Measurements from ENCODE around the gene CACNA2D1.

CACNA2D1 gene

GRCh38 chr7:82109288-82109687 is 334.3 kb downstream of the CACNA2D1 start:
- no peak for DNase-seq (ENCODE audit: low read depth)

- DNase-seq (ENCODE audit: low read depth) = no peak
Measured at GRCh38 chr7:82106201-82106600, 337.4 kb downstream of the CACNA2D1 start.

DNA sequence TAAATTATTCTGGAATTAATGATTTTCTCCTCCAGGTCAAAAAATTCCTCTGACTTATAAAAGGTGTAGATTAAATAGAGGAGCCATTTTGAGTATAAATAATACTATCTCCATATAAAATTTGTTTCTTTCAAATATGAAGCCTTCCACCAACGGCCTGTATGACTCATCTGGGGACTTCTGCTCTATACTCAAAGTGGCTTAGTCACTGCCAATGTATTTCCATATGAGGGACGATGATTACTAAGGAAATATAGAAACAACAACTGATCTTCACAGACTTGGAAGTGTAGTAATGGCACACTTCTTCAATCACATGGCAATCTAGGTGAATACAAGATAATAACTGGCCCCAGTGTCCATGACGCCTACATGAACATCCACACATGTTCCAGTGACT is 338.1 kb downstream of the CACNA2D1 start:
- DNase-seq (ENCODE audit: low read depth) = no peak

DNA sequence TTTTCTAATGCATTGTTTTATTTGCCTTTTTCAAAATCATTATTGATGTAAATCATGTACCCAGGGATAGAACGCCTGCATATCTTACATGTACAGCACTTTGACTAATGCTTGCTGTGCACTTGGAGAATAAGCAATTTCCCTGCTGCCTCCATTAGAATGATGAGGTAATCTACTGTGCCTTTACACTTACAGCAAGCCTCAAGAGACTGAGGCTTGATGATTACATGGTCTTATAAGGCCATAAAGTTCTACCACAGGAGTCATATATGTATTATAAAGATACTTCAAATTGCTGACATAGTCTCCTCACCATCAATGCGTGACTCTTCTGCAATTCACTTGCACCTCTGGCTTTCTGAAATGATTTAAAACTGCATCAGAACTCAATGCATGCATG is 345.2 kb downstream of the CACNA2D1 start:
- DNase-seq (ENCODE audit: low read depth) = no peak

DNA sequence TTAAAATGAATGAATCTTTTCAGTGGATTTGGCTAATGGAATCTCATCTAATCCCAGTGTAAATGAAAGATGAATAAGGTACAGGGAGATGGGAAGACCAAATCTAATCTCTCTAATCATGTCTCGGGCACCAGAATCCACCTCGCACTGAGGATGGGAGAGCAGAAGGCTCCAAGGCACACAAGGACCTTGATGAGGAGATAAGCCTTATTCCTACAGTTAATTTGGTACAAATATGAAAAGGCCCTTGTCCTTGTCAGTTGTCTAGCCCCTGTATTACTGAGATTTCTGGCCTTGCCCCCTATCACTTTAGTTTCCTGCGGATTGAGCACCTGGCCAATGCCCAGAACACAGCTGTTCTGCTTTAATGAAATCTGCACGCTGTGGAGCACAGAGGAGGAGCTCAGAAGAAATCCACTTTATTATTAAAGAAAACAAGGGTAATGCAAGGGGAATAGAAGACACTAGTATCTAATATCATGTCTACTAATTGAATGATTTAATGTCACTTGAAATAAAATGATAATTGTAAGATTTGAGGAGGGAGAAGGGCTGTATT is 352.4 kb downstream of the CACNA2D1 start:
- no peak for DNase-seq (ENCODE audit: low read depth)

GRCh38 chr7:82087099-82087498 is 356.5 kb downstream of the CACNA2D1 start:
- no peak for DNase-seq (ENCODE audit: low read depth)

DNA sequence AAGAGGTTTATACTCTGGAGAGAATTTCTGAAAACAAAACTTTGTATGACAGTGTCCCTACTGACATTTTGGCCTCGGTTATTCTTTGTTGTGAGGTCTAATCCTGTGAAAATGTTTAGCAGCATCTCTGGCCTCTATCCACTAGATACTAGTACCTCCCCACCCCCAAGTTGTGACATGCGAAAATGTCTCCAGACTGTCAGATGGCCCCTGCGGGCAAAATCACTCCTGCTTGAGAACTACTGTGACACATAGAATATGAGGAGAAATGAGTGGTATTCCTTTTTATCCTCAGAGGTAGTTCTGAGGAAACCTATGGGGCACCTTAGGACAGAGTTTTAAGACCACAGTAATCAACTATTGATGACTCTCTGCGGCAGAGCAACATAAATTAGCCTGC is 358.5 kb downstream of the CACNA2D1 start:
- DNase-seq (ENCODE audit: low read depth) = no peak

- DNase-seq (ENCODE audit: low read depth) = no peak
Measured at GRCh38 chr7:82081644-82082224, 361.8 kb downstream of the CACNA2D1 start.

DNA sequence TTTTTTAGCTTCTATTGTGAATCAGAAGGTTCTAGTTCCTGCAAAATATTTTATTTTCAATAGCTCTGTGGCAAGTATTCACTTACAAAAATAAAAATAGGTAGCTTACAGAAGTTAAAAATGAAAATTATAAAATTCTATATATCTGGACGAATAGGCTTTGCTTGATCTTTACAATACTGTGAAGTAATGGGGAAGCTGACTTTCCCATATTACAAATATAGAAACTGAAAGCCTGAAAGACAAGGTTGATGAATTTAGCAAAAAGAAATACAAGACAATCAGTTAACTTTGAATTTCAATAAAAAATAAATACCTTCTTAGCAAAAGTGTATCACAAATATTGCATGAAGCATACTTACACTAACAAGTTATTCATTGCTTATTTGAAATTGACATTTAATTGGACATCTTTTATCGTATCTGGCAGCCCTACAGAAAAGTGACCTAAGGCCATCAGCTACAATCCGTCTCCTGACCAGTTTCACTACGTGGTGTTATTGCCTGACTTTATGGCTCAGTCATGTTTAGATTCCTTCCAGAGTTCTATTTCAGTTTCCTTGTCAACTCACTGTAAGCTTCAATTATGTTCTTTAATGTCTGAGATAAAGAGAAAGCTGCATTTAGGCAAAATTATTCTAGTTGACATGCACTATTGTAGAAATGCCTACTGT is 363.2 kb downstream of the CACNA2D1 start:
- DNase-seq (ENCODE audit: low read depth) = no peak

GRCh38 chr7:82079527-82079926 is 364.1 kb downstream of the CACNA2D1 start:
- no peak for DNase-seq (ENCODE audit: low read depth)

GRCh38 chr7:82078807-82079206 is 364.8 kb downstream of the CACNA2D1 start:
- DNase-seq (ENCODE audit: low read depth) = no peak

GRCh38 chr7:82071468-82071867 is 372.1 kb downstream of the CACNA2D1 start:
- no peak for DNase-seq (ENCODE audit: low read depth)

- DNase-seq (ENCODE audit: low read depth) = no peak
Measured at GRCh38 chr7:82067628-82068264, 375.8 kb downstream of the CACNA2D1 start.

GRCh38 chr7:82057476-82057875 is 386.1 kb downstream of the CACNA2D1 start:
- DNase-seq (ENCODE audit: low read depth) = no peak

GRCh38 chr7:82056282-82056681 is 387.3 kb downstream of the CACNA2D1 start:
- no peak for DNase-seq (ENCODE audit: low read depth)

- DNase-seq (ENCODE audit: low read depth) = no peak
Measured at GRCh38 chr7:82054544-82054943, 389.0 kb downstream of the CACNA2D1 start.

- no peak for DNase-seq (ENCODE audit: low read depth)
Measured at GRCh38 chr7:82053453-82054032, 390.0 kb downstream of the CACNA2D1 start.

GRCh38 chr7:82051601-82052000 is 392.0 kb downstream of the CACNA2D1 start:
- no peak for DNase-seq (ENCODE audit: low read depth)

GRCh38 chr7:82050792-82051191 is 392.8 kb downstream of the CACNA2D1 start:
- DNase-seq (ENCODE audit: low read depth) = no peak

DNA sequence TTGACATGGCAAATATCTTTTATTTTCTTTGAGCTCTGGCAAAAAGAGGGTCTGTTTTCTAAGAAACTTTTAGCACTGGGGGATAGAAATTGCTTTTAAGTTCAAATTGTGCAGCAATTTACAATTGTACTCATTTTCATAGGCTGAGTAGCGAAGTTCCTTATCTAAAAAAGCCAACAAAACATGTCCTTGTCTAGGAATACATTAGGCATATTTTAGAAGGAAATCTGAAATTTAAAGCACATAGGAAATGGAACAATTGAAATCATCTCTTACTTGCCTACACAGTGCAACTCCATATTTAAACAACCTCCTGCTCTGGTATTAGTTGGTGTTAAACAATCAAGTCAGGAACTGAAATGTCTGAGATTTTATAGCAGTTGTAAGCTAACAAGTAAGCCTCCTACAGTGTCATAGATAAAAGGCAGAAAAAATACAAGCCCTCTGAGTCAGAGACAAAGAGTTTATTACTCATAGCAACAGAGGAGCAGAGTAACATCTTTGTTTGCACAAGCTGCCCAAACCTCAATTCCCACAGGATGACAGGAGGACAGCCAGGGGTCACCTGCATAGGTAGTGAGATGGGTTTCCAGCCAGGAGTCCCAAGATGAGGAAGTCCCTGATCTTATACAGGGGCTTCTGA is 393.6 kb downstream of the CACNA2D1 start:
- no peak for DNase-seq (ENCODE audit: low read depth)

DNA sequence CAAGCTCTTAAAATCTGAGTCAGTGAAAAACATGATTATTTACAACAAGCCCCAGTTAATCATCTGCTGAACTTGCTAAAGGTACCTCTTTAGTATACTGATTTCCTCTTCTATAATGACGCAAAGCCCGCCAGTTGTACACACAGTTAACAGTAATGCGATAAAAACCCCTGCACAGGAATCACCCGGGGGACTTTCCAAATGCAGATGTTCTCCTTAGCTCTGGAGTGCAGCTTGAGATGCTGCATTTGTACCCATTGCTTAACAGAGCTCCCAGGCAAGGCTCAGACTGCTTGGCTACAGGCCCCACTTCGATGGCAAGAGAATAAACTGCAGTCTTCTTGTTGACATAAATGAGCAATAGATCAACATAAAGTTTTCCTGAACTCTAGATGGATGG is 394.1 kb downstream of the CACNA2D1 start:
- DNase-seq (ENCODE audit: low read depth) = no peak

GRCh38 chr7:82044497-82045080 is 399.0 kb downstream of the CACNA2D1 start:
- no peak for DNase-seq (ENCODE audit: low read depth)

All from T-helper 22 cell (primary cell).